GM12878 (cell line): ENCODE data around the gene ZBTB48. TPM values are rescaled to one million over a fixed set of nuclear protein-coding genes. Genes with fewer than 3 reads are reported as not detected.

Source experiments
- ATAC-seq: fragments of 200-7000 bp; cut with Tn5 transposase; 3 replicates; pipeline ENCODE4 v1.9.1; 2020; ENCODE audit warnings: mild to moderate bottlenecking, moderate library complexity
- BruUV-seq: library from RNA; stranded (reverse); fragments of 400-500 nt; replicated peaks from 2 replicates; lab custom pipeline; 2021; lab: Mats Ljungman, UMichigan
- CTCF ChIA-PET: fragments of 300-600 bp; sonication (Branson Sonifier 250); formaldehyde crosslinking; extraction: SDS; loops from one replicate; lab custom pipeline; 2021; ENCODE audit warnings: inconsistent platforms; lab: Yijun Ruan, JAX
- POLR2A ChIA-PET: fragments of 350-600 bp; formaldehyde crosslinking; extraction: SDS; loops from one replicate; lab custom pipeline; 2021; ENCODE audit warnings: inconsistent platforms; lab: Charles Lee
- RAD21 ChIA-PET: fragments of 300-600 bp; sonication (Branson Sonifier 250); formaldehyde crosslinking; loops from one replicate; lab custom pipeline; 2023; ENCODE audit warnings: antibody characterized with exemption; ENCODE audit not compliant: unreplicated experiment; lab: Charles Lee
- SMC1A ChIA-PET: fragments of 300-600 bp; sonication (Branson Sonifier 250); formaldehyde crosslinking; loops from one replicate; lab custom pipeline; 2023; ENCODE audit not compliant: unreplicated experiment, uncharacterized antibody; lab: Charles Lee
- DNase-seq: peaks from one replicate; pipeline ENCODE4 v3.0.0-alpha.2; 2011; ENCODE audit warnings: low read depth, low spot score
- FAIRE-seq: peaks from 3 replicates; lab custom pipeline; 2011; peaks lifted over from hg19 to GRCh38; lab: Jason Lieb, UNC
- H2AFZ ChIP-seq: 2 replicates; pipeline ENCODE4 v1.6.0; 2011; ENCODE audit warnings: low read depth, low read length, control low read depth; ENCODE audit not compliant: control insufficient read depth
- H3K27ac ChIP-seq: 2 replicates; pipeline ENCODE4 v1.5.1; 2011; ENCODE audit warnings: control low read depth; ENCODE audit not compliant: control insufficient read depth, insufficient read depth
- H3K27me3 ChIP-seq, 2 experiments: replicated peaks in 1 of 2; 2 replicates each; pipeline versions ENCODE4 v1.6.0 to v1.6.1; 2011; ENCODE audit warnings: low read length in 1 of 2; ENCODE audit not compliant: control insufficient read depth in 2 of 2, insufficient read depth in 2 of 2
- H3K36me3 ChIP-seq, 2 experiments: 2 replicates each; pipeline ENCODE4 v1.5.1; 2011; ENCODE audit warnings: low read length in 1 of 2; ENCODE audit not compliant: control insufficient read depth in 2 of 2, insufficient read depth in 2 of 2
- H3K4me1 ChIP-seq: 2 replicates; pipeline ENCODE4 v1.6.1; 2011; ENCODE audit warnings: mild to moderate bottlenecking, low read length, moderate library complexity, mixed read lengths; ENCODE audit not compliant: control insufficient read depth, insufficient read depth
- H3K4me2 ChIP-seq: 2 replicates; pipeline ENCODE4 v1.6.0; 2011; ENCODE audit warnings: control low read depth; ENCODE audit not compliant: control insufficient read depth, insufficient read depth
- H3K4me3 ChIP-seq: fragments of 200-600 bp; sonication (generic); 2 replicates; pipeline ENCODE4 v1.5.1; 2016
- H3K79me2 ChIP-seq: 2 replicates; pipeline ENCODE4 v1.6.0; 2011; ENCODE audit warnings: low read length; ENCODE audit not compliant: control insufficient read depth, insufficient read depth
- H3K9ac ChIP-seq: 2 replicates; pipeline ENCODE4 v1.8.0; 2011; ENCODE audit warnings: low read length, control low read depth, mixed read lengths; ENCODE audit not compliant: control insufficient read depth, insufficient read depth
- H3K9me3 ChIP-seq: replicated peaks from 3 replicates; pipeline ENCODE4 v1.5.1; 2011; ENCODE audit warnings: mild to moderate bottlenecking, low read length; ENCODE audit not compliant: control insufficient read depth, insufficient read depth
- H4K20me1 ChIP-seq: 2 replicates; pipeline ENCODE4 v1.6.0; 2011; ENCODE audit not compliant: control insufficient read depth, insufficient read depth
- CBX3 ChIP-seq: fragments of 200-600 bp; sonication (generic); IDR thresholded peaks from 2 replicates; pipeline ENCODE4 v1.6.1; 2016; ENCODE audit warnings: low read depth, borderline replicate concordance
- CREM ChIP-seq: IDR thresholded peaks from 2 replicates; pipeline ENCODE4 v1.6.1; 2014; ENCODE audit warnings: antibody characterized with exemption, low read depth
- E4F1 ChIP-seq: fragments of 450-650 bp; IDR thresholded peaks from 2 replicates; pipeline ENCODE4 v1.6.1; 2018; ENCODE audit warnings: borderline replicate concordance, mild to moderate bottlenecking; ENCODE audit not compliant: partially characterized antibody
- EP300 ChIP-seq, 2 experiments: fragments of 150-350 bp in 1 of 2; IDR thresholded peaks; 2 replicates each; pipeline ENCODE4 v1.6.1; 2011 to 2012; ENCODE audit warnings: low read depth in 2 of 2, low read length in 2 of 2, borderline replicate concordance in 1 of 2, improper control_type of control experiment in 1 of 2, inconsistent platforms in 1 of 2; ENCODE audit not compliant: control insufficient read depth in 1 of 2
- FOXM1 ChIP-seq: IDR thresholded peaks from 2 replicates; pipeline ENCODE4 v1.6.1; 2012; ENCODE audit warnings: low read depth, mild to moderate bottlenecking, inconsistent platforms, low read length, moderate library complexity
- GABPA ChIP-seq: IDR thresholded peaks from 2 replicates; pipeline ENCODE4 v1.6.1; 2014; ENCODE audit warnings: antibody characterized with exemption, low read depth, mild to moderate bottlenecking, inconsistent platforms
- IKZF2 ChIP-seq, 2 experiments: fragments of 450-650 bp; IDR thresholded peaks; 2 replicates each; pipeline ENCODE4 v1.6.1; 2017; ENCODE audit warnings: mild to moderate bottlenecking in 2 of 2, moderate library complexity in 2 of 2
- MTA2 ChIP-seq: fragments of 450-650 bp; IDR thresholded peaks from 2 replicates; pipeline ENCODE4 v1.6.1; 2016; ENCODE audit warnings: low read depth, mild to moderate bottlenecking, moderate library complexity
- NR2C2 ChIP-seq: IDR thresholded peaks from 2 replicates; pipeline ENCODE4 v1.6.1; 2011; ENCODE audit warnings: borderline replicate concordance, low read depth; ENCODE audit not compliant: control insufficient read depth, insufficient read length
- RB1 ChIP-seq: fragments of 450-650 bp; formaldehyde crosslinking; IDR thresholded peaks from 2 replicates; pipeline ENCODE4 v1.6.1; 2017; ENCODE audit warnings: mild to moderate bottlenecking, borderline replicate concordance
- USF2 ChIP-seq: IDR thresholded peaks from 2 replicates; pipeline ENCODE4 v1.6.1; 2011; ENCODE audit warnings: low read depth, low read length, improper control_type of control experiment, borderline replicate concordance
- ZBED1 ChIP-seq: IDR thresholded peaks from 2 replicates; pipeline ENCODE4 v1.6.1; 2016; ENCODE audit warnings: borderline replicate concordance
- WGBS: methylation state at CpG from one replicate; pipeline ENCODE4 v1.1.6; 2016; ENCODE audit warnings: low lambda C conversion rate; ENCODE audit not compliant: insufficient replicate concordance, insufficient coverage; ENCODE audit errors: missing lambda C conversion rate; 5-methylcytosine and 5-hydroxymethylcytosine counted together
- in situ Hi-C: fragments of 300-500 bp; cut with MboI; formaldehyde crosslinking; loops from 9 replicates; pipeline ENCODE4 v1.14.3; 2018; ENCODE audit warnings: mixed read lengths
- intact Hi-C: fragments of 100-400 bp; cut with micrococcal nuclease; formaldehyde crosslinking; loops from one replicate; pipeline ENCODE4 v1.14.2; 2022; ENCODE audit not compliant: unreplicated experiment
- polyA plus RNA-seq, 11 experiments: library from polyadenylated mRNA; depleted of rRNA in 4 of 11; unstranded in 6 of 11; stranded (reverse) in 5 of 11; fragments of >200 nt; fragmentation: Nextera tagmentation in 4 of 11; fragmentation: Illumina TruSeq in 1 of 11; extraction: Ambion mirVana in 4 of 11; extraction: Trizol in 1 of 11; gene quantifications; 1 replicate in 1 of 11; 2 replicates in 10 of 11; pipeline versions ENCODE4 v1.2.1 to v1.2.3, GENCODE V29; 2011 to 2016; ENCODE audit warnings: inconsistent platforms in 2 of 11, missing spikeins in 2 of 11, low read depth in 1 of 11
- total RNA-seq, 4 experiments: library from RNA; depleted of rRNA in 3 of 4; stranded (reverse); fragments of >200 nt in 3 of 4; fragmentation: Illumina TruSeq in 1 of 4; extraction: Trizol in 1 of 4; gene quantifications; 2 replicates each; pipeline versions ENCODE4 v1.2.1 to v1.2.3, GENCODE V29; 2013 to 2021

Gene ZBTB48
- total and polyA plus RNA-seq, 10 of the 15 experiments (the other 5 are each of a cell fraction or from before 2014, with no cell fraction given) = 1.00 to 25.3 (median 16.7) TPM

DNA sequence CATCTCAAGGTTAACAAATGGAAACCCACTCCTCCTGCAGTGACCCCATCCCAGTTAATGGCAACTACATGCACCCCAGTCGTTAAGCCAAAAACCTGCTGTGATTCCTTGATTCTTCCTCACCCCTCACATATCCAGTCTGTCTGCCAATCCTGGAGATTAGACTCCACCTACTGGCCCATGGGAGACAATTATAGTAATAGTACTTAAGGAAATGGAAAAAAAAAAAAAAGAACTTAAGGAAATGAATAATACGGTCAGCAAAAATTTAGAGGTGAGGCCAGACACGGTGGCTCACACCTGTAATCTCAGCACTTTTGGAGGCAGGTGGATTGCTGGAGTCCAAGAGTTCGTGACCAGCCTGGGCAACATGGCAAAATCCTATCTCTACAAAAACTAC lies 32.5 kb upstream of the ZBTB48 start:
- ATAC-seq (no peak), FAIRE-seq (no peak), DNase-seq (no peak)
- Histone ChIP-seq H4K20me1 (peaks cover 3% of the 10 kb centered on the region; the same call in 1 of the 2 replicates), H3K79me2 (peaks cover 2% of the 10 kb centered on the region), H2AFZ (no peak overlapping the region), H3K4me3 (no peak overlapping the region), H3K27ac (no peak overlapping the region), H3K36me3 (peaks cover 9 to 13% of the 10 kb centered on the region in 2 experiments), H3K27me3 (no peaks in the 10 kb centered on the region), H3K9ac (no peak overlapping the region), H3K4me2 (no peak overlapping the region), H3K4me1 (no peaks in the 10 kb centered on the region), H3K9me3 (no peaks in the 10 kb centered on the region)
- WGBS = 88% methylated on average over 4 of the region's 4 CpGs
- RAD21 ChIA-PET = no interaction called here
- no peak for TF ChIP-seq E4F1
- no peak for TF ChIP-seq CREM
- no peak for TF ChIP-seq GABPA
- no peak for TF ChIP-seq FOXM1
- TF ChIP-seq USF2 = no peak
- no peak for TF ChIP-seq ZBED1
- no peak for TF ChIP-seq IKZF2 (IDR thresholded peaks at IDR 0.05)
- no peak for TF ChIP-seq RB1
- TF ChIP-seq NR2C2 = no peak
- TF ChIP-seq EP300 (IDR thresholded peaks at IDR 0.05; ENCODE audit: borderline replicate concordance in 1 of 2, control insufficient read depth in 1 of 2, low read depth in 2 of 2, low read length in 2 of 2) = no peak
- TF ChIP-seq CBX3 = no peak
- TF ChIP-seq MTA2 = no peak
- intact Hi-C loops (no loop called here), in situ Hi-C loops (no loop called here)
- SMC1A ChIA-PET = no interaction called here
- POLR2A ChIA-PET = no interaction called here
- no TSS peak for BruUV-seq
- CTCF ChIA-PET = no interaction called here
